ENCODE results near the gene CENPP.
A peak's percentile ranks its signal among the peaks of the same experiment; 100 is the strongest.

GRCh38 chr9:92627651-92628050, 301.9 kb downstream of the CENPP start:
- TF ChIP-seq POLR2A (IDR thresholded peaks at IDR 0.05; ENCODE audit: low read length) (no peak), RNF2 (IDR thresholded peaks at IDR 0.05; ENCODE audit: borderline replicate concordance, low read depth) (no peak), EP300 (IDR thresholded peaks at IDR 0.05) (no peak), POLR2AphosphoS2 (conservative IDR thresholded peaks at IDR 0.05; ENCODE audit: low read length) (no peak), HDAC2 (IDR thresholded peaks at IDR 0.05) (no peak), MAFK (IDR thresholded peaks at IDR 0.05; ENCODE audit: partially characterized antibody) (no peak), KDM1A (IDR thresholded peaks at IDR 0.05; ENCODE audit: low read depth) (no peak), CEBPB (IDR thresholded peaks at IDR 0.05) (peak in 1 of 2 experiments; percentile 8; a peak in 1 of 4 replicates)
- TF ChIP-seq, protein P1, sequence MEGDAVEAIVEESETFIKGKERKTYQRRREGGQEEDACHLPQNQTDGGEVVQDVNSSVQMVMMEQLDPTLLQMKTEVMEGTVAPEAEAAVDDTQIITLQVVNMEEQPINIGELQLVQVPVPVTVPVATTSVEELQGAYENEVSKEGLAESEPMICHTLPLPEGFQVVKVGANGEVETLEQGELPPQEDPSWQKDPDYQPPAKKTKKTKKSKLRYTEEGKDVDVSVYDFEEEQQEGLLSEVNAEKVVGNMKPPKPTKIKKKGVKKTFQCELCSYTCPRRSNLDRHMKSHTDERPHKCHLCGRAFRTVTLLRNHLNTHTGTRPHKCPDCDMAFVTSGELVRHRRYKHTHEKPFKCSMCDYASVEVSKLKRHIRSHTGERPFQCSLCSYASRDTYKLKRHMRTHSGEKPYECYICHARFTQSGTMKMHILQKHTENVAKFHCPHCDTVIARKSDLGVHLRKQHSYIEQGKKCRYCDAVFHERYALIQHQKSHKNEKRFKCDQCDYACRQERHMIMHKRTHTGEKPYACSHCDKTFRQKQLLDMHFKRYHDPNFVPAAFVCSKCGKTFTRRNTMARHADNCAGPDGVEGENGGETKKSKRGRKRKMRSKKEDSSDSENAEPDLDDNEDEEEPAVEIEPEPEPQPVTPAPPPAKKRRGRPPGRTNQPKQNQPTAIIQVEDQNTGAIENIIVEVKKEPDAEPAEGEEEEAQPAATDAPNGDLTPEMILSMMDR (IDR thresholded peaks at IDR 0.05) = no peak
- TF ChIP-seq, protein P2, sequence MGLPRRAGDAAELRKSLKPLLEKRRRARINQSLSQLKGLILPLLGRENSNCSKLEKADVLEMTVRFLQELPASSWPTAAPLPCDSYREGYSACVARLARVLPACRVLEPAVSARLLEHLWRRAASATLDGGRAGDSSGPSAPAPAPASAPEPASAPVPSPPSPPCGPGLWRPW (IDR thresholded peaks at IDR 0.05) = no peak
- TF ChIP-seq, protein P3, sequence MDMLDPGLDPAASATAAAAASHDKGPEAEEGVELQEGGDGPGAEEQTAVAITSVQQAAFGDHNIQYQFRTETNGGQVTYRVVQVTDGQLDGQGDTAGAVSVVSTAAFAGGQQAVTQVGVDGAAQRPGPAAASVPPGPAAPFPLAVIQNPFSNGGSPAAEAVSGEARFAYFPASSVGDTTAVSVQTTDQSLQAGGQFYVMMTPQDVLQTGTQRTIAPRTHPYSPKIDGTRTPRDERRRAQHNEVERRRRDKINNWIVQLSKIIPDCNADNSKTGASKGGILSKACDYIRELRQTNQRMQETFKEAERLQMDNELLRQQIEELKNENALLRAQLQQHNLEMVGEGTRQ (IDR thresholded peaks at IDR 0.05) = no peak
- TF ChIP-seq, protein P4, sequence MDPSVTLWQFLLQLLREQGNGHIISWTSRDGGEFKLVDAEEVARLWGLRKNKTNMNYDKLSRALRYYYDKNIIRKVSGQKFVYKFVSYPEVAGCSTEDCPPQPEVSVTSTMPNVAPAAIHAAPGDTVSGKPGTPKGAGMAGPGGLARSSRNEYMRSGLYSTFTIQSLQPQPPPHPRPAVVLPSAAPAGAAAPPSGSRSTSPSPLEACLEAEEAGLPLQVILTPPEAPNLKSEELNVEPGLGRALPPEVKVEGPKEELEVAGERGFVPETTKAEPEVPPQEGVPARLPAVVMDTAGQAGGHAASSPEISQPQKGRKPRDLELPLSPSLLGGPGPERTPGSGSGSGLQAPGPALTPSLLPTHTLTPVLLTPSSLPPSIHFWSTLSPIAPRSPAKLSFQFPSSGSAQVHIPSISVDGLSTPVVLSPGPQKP (IDR thresholded peaks at IDR 0.05; ENCODE audit: low read depth, low read length) = no peak
- TF ChIP-seq, protein P5, sequence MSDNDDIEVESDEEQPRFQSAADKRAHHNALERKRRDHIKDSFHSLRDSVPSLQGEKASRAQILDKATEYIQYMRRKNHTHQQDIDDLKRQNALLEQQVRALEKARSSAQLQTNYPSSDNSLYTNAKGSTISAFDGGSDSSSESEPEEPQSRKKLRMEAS (IDR thresholded peaks at IDR 0.05) = no peak
- TF ChIP-seq, protein P6, sequence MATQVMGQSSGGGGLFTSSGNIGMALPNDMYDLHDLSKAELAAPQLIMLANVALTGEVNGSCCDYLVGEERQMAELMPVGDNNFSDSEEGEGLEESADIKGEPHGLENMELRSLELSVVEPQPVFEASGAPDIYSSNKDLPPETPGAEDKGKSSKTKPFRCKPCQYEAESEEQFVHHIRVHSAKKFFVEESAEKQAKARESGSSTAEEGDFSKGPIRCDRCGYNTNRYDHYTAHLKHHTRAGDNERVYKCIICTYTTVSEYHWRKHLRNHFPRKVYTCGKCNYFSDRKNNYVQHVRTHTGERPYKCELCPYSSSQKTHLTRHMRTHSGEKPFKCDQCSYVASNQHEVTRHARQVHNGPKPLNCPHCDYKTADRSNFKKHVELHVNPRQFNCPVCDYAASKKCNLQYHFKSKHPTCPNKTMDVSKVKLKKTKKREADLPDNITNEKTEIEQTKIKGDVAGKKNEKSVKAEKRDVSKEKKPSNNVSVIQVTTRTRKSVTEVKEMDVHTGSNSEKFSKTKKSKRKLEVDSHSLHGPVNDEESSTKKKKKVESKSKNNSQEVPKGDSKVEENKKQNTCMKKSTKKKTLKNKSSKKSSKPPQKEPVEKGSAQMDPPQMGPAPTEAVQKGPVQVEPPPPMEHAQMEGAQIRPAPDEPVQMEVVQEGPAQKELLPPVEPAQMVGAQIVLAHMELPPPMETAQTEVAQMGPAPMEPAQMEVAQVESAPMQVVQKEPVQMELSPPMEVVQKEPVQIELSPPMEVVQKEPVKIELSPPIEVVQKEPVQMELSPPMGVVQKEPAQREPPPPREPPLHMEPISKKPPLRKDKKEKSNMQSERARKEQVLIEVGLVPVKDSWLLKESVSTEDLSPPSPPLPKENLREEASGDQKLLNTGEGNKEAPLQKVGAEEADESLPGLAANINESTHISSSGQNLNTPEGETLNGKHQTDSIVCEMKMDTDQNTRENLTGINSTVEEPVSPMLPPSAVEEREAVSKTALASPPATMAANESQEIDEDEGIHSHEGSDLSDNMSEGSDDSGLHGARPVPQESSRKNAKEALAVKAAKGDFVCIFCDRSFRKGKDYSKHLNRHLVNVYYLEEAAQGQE (IDR thresholded peaks at IDR 0.05) = no peak

Data from A549 (cell line).